ENCODE measurements around the gene SCRN2. TPM values are rescaled to one million over a fixed set of nuclear protein-coding genes. Genes with fewer than 3 reads are reported as not detected.

The SCRN2 gene
- total RNA-seq, 1 donor from 2014 or later = 30.1 TPM

- peaks cover 16% of the 10 kb centered on the region for H3K27me3 ChIP-seq (ENCODE audit: control insufficient read depth, insufficient read depth, low read length)
- no peak for DNase-seq (ENCODE audit: low read depth)
- TF ChIP-seq, protein P1, sequence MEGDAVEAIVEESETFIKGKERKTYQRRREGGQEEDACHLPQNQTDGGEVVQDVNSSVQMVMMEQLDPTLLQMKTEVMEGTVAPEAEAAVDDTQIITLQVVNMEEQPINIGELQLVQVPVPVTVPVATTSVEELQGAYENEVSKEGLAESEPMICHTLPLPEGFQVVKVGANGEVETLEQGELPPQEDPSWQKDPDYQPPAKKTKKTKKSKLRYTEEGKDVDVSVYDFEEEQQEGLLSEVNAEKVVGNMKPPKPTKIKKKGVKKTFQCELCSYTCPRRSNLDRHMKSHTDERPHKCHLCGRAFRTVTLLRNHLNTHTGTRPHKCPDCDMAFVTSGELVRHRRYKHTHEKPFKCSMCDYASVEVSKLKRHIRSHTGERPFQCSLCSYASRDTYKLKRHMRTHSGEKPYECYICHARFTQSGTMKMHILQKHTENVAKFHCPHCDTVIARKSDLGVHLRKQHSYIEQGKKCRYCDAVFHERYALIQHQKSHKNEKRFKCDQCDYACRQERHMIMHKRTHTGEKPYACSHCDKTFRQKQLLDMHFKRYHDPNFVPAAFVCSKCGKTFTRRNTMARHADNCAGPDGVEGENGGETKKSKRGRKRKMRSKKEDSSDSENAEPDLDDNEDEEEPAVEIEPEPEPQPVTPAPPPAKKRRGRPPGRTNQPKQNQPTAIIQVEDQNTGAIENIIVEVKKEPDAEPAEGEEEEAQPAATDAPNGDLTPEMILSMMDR (IDR thresholded peaks at IDR 0.05; ENCODE audit: insufficient read depth, low read length, poor library complexity, severe bottlenecking) = no peak
- no peak overlapping the region for H3K4me3 ChIP-seq (ENCODE audit: low read depth, low read length)
- no peaks in the 10 kb centered on the region for H3K36me3 ChIP-seq (ENCODE audit: control insufficient read depth, insufficient read depth, low read length)
Measured at GRCh38 chr17:47845716-47846075, 4.6 kb upstream of the SCRN2 start.

- TF ChIP-seq, protein P1 (IDR thresholded peaks at IDR 0.05; ENCODE audit: insufficient read depth, low read length, poor library complexity, severe bottlenecking) = no peak
- no peak for DNase-seq (ENCODE audit: low read depth)
- Histone ChIP-seq H3K27me3 (ENCODE audit: control insufficient read depth, insufficient read depth, low read length) (peaks cover 16% of the 10 kb centered on the region), H3K36me3 (ENCODE audit: control insufficient read depth, insufficient read depth, low read length) (no peaks in the 10 kb centered on the region), H3K4me3 (ENCODE audit: low read depth, low read length) (no peak overlapping the region)
Measured at GRCh38 chr17:47844814-47845715, 4.0 kb upstream of the SCRN2 start.

- H3K36me3 ChIP-seq (ENCODE audit: control insufficient read depth, insufficient read depth, low read length) = no peaks in the 10 kb centered on the region
- no peak overlapping the region for H3K4me3 ChIP-seq (ENCODE audit: low read depth, low read length)
- TF ChIP-seq, protein P1 (IDR thresholded peaks at IDR 0.05; ENCODE audit: insufficient read depth, low read length, poor library complexity, severe bottlenecking) = no peak
- H3K27me3 ChIP-seq (ENCODE audit: control insufficient read depth, insufficient read depth, low read length) = peaks cover 16% of the 10 kb centered on the region
- DNase-seq (ENCODE audit: low read depth) = no peak
Measured at GRCh38 chr17:47844227-47844626, 3.2 kb upstream of the SCRN2 start.

- TF ChIP-seq, protein P1 (IDR thresholded peaks at IDR 0.05; ENCODE audit: insufficient read depth, low read length, poor library complexity, severe bottlenecking) = no peak
- peaks cover 16% of the 10 kb centered on the region for H3K27me3 ChIP-seq (ENCODE audit: control insufficient read depth, insufficient read depth, low read length)
- no peaks in the 10 kb centered on the region for H3K36me3 ChIP-seq (ENCODE audit: control insufficient read depth, insufficient read depth, low read length)
- H3K4me3 ChIP-seq (ENCODE audit: low read depth, low read length) = no peak overlapping the region
- DNase-seq (ENCODE audit: low read depth) = no peak
Measured at GRCh38 chr17:47843391-47843730, 2.3 kb upstream of the SCRN2 start.

DNA sequence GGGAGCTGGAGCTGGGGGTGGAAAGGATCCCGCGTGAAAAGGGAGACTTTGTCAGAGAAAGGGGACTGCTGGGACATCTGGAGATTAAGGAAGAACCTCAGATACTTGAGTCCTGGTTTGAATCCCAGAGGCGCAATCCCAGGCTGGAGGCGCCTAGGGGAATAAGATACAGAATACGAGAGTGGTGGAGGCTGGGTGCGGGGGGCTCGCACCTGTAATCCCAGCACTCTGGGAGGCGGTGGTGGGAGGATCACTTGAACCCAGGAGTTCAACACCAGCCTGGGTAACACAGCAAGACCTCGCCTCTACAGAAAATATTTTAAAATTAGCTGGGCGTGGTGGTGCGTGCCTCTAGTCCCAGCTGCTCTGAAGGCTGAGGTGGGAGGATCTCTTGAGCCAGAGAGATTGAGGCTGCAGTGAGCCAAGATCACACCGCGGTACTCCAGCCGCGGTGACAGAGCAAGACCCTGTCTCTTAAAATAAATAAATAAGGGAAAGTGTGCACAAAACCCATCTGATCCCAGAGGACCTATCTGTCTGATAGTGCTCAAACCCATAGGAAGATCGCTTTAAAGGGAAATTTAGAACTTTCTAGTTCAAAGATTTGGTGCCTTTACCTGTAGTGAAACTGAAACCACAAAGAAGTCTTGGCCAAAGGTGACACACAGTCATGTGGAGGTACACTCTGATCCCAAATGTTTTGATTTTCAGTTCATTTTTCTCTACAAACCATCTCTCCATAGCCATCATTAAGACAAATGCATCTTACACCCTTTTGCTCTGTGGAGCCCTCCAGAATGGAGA is 617 bp upstream of the SCRN2 start:
- TF ChIP-seq, protein P1 (IDR thresholded peaks at IDR 0.05; ENCODE audit: insufficient read depth, low read length, poor library complexity, severe bottlenecking) = no peak
- no peak for DNase-seq (ENCODE audit: low read depth)
- no peak overlapping the region for H3K4me3 ChIP-seq (ENCODE audit: low read depth, low read length)
- H3K36me3 ChIP-seq (ENCODE audit: control insufficient read depth, insufficient read depth, low read length) = no peaks in the 10 kb centered on the region
- peaks cover 2% of the 10 kb centered on the region for H3K27me3 ChIP-seq (ENCODE audit: control insufficient read depth, insufficient read depth, low read length)

All from kidney epithelial cell (primary cell).